Esophagus squamous epithelium (tissue), 5 donors: ENCODE data around the gene CELF4. TPM values are rescaled to one million over a fixed set of nuclear protein-coding genes. Genes with fewer than 3 reads are reported as not detected.

Experiments used
- DNase-seq: peaks from one replicate; lab custom pipeline; 2025; lab: John Stamatoyannopoulos, UW
- H3K27ac ChIP-seq, 4 donors: fragments of 200-600 bp; sonication (generic); one replicate each; pipeline ENCODE4 v1.5.1; 2016 to 2019; ENCODE audit warnings: mild to moderate bottlenecking in 1 of 4
- H3K27me3 ChIP-seq, 4 donors: fragments of 200-600 bp; sonication (generic); 1 replicate in 3 of 4; 2 replicates in 1 of 4; pipeline versions ENCODE4 v1.5.1 to v1.6.0; 2017 to 2021; ENCODE audit warnings: antibody characterized with exemption in 1 of 4
- H3K36me3 ChIP-seq, 3 donors: fragments of 200-600 bp; sonication (generic); one replicate each; pipeline ENCODE4 v1.5.1; 2016 to 2019
- H3K4me1 ChIP-seq, 3 donors: fragments of 200-600 bp; sonication (generic); one replicate each; pipeline ENCODE4 v1.5.1; 2017 to 2019
- H3K4me3 ChIP-seq, 4 donors: fragments of 200-600 bp; sonication (generic); 1 replicate in 3 of 4; 2 replicates in 1 of 4; pipeline ENCODE4 v1.5.1; 2016 to 2019; ENCODE audit warnings: mild to moderate bottlenecking in 2 of 4, moderate library complexity in 1 of 4
- H3K9me3 ChIP-seq, 3 donors: fragments of 200-600 bp; sonication (generic); one replicate each; pipeline ENCODE4 v1.5.1; 2016 to 2019
- CTCF ChIP-seq, 6 experiments: fragments of 450-650 bp in 4 of 6; fragments of 200-600 bp in 2 of 6; sonication (generic) in 2 of 6; IDR thresholded peaks; one replicate each; pipeline ENCODE4 v1.5.1; 2016 to 2019; ENCODE audit warnings: antibody characterized with exemption in 6 of 6, mild to moderate bottlenecking in 4 of 6, moderate library complexity in 4 of 6
- POLR2A ChIP-seq, 4 donors: fragments of 450-650 bp; IDR thresholded peaks; one replicate each; pipeline ENCODE4 v1.6.1; 2017; ENCODE audit warnings: antibody characterized with exemption in 4 of 4, mild to moderate bottlenecking in 4 of 4, moderate library complexity in 3 of 4
- WGBS, 2 donors: methylation state at CpG; one replicate each; pipeline ENCODE4 v1.1.5; 2018; 5-methylcytosine and 5-hydroxymethylcytosine counted together
- intact Hi-C: fragments of 100-400 bp; cut with DNase I; formaldehyde crosslinking; loops from one replicate; pipeline ENCODE4 v1.15.0; 2022
- total RNA-seq, 4 donors: library from RNA; depleted of rRNA; stranded (reverse); fragments of >200 nt; gene quantifications; one replicate each; pipeline ENCODE4 v1.1.0, GENCODE V29; 2016
- donor health status: DM: yes; HTN: yes; CAD: no.

CELF4 gene
- total RNA-seq, 4 donors from 2014 or later, result not detected

GRCh38 chr18:37251679-37252078 lies 313.9 kb downstream of the CELF4 start:
- no peak for DNase-seq
- Histone ChIP-seq H3K4me1 (peaks cover 0 to 17% (median 0%) of the 10 kb centered on the region in 3 donors), H3K27ac (no peak overlapping the region), H3K4me3 (no peak overlapping the region), H3K9me3 (no peaks in the 10 kb centered on the region), H3K36me3 (no peaks in the 10 kb centered on the region), H3K27me3 (peaks cover 0 to 82% (median 0%) of the 10 kb centered on the region in 4 donors)
- intact Hi-C loops, result no loop called here
- TF ChIP-seq POLR2A (IDR thresholded peaks at IDR 0.05), result no peak
- 55 to 60% methylated on average over 3 of the region's 3 CpGs for WGBS, 2 donors

GRCh38 chr18:37249895-37250618 lies 315.5 kb downstream of the CELF4 start:
- no peak for TF ChIP-seq POLR2A (IDR thresholded peaks at IDR 0.05)
- no peak for TF ChIP-seq CTCF (IDR thresholded peaks at IDR 0.05)
- H3K27me3 ChIP-seq, result peaks cover 0 to 71% (median 0%) of the 10 kb centered on the region in 4 donors
- no peak overlapping the region for H3K27ac ChIP-seq
- intact Hi-C loops, result no loop called here
- H3K9me3 ChIP-seq, result no peaks in the 10 kb centered on the region
- H3K4me3 ChIP-seq, result no peak overlapping the region
- no peak for DNase-seq
- no peaks in the 10 kb centered on the region for H3K36me3 ChIP-seq
- H3K4me1 ChIP-seq, result peaks cover 0 to 17% (median 0%) of the 10 kb centered on the region in 3 donors
- 60 to 82% methylated on average over 4 to 5 of the region's 6 CpGs for WGBS, 2 donors

GRCh38 chr18:37249171-37249886 lies 316.3 kb downstream of the CELF4 start:
- no peaks in the 10 kb centered on the region for H3K9me3 ChIP-seq
- peaks cover 0 to 71% (median 0%) of the 10 kb centered on the region in 4 donors for H3K27me3 ChIP-seq
- DNase-seq, result no peak
- H3K27ac ChIP-seq, result no peak overlapping the region
- TF ChIP-seq POLR2A (IDR thresholded peaks at IDR 0.05) (no peak), CTCF (IDR thresholded peaks at IDR 0.05) (no peak)
- H3K36me3 ChIP-seq, result no peaks in the 10 kb centered on the region
- H3K4me1 ChIP-seq, result peaks cover 0 to 12% (median 0%) of the 10 kb centered on the region in 3 donors
- intact Hi-C loops, result no loop called here
- H3K4me3 ChIP-seq, result no peak overlapping the region
- 72 to 83% methylated on average over 5 to 6 of the region's 11 CpGs for WGBS, 2 donors

- no peak for DNase-seq
- Histone ChIP-seq H3K27me3 (peaks cover 0 to 68% (median 0%) of the 10 kb centered on the region in 4 donors), H3K9me3 (no peaks in the 10 kb centered on the region), H3K27ac (no peak overlapping the region), H3K36me3 (no peaks in the 10 kb centered on the region), H3K4me1 (peaks cover 0 to 2% (median 0%) of the 10 kb centered on the region in 3 donors), H3K4me3 (no peak overlapping the region)
- TF ChIP-seq CTCF (IDR thresholded peaks at IDR 0.05) (no peak), POLR2A (IDR thresholded peaks at IDR 0.05) (no peak)
- 82 to 94% methylated on average over 5 of the region's 5 CpGs for WGBS, 2 donors
- intact Hi-C loops, result no loop called here
Measured at GRCh38 chr18:37248281-37248680, 317.3 kb downstream of the CELF4 start.

- no peaks in the 10 kb centered on the region for H3K4me1 ChIP-seq
- H3K27ac ChIP-seq, result no peak overlapping the region
- no peak overlapping the region for H3K4me3 ChIP-seq
- no peaks in the 10 kb centered on the region for H3K9me3 ChIP-seq
- H3K36me3 ChIP-seq, result no peaks in the 10 kb centered on the region
- peaks cover 0 to 62% (median 0%) of the 10 kb centered on the region in 4 donors for H3K27me3 ChIP-seq
- intact Hi-C loops, result no loop called here
- TF ChIP-seq POLR2A (IDR thresholded peaks at IDR 0.05) (no peak), CTCF (IDR thresholded peaks at IDR 0.05) (no peak)
- DNase-seq, result no peak
- WGBS, 2 donors, result 81 to 87% methylated on average over 8 to 10 of the region's 10 CpGs
Measured at GRCh38 chr18:37247497-37248161, 318.0 kb downstream of the CELF4 start.
